HG03045 (cell line): Measurements from ENCODE around the gene DMC1.

Experiments
- ATAC-seq: cut with Tn5 transposase; IDR thresholded peaks from one replicate; pipeline ENCODE4 v1.9.1; 2021; ENCODE audit warnings: mild to moderate bottlenecking, moderate library complexity; ENCODE audit not compliant: unreplicated experiment

DMC1 gene

DNA sequence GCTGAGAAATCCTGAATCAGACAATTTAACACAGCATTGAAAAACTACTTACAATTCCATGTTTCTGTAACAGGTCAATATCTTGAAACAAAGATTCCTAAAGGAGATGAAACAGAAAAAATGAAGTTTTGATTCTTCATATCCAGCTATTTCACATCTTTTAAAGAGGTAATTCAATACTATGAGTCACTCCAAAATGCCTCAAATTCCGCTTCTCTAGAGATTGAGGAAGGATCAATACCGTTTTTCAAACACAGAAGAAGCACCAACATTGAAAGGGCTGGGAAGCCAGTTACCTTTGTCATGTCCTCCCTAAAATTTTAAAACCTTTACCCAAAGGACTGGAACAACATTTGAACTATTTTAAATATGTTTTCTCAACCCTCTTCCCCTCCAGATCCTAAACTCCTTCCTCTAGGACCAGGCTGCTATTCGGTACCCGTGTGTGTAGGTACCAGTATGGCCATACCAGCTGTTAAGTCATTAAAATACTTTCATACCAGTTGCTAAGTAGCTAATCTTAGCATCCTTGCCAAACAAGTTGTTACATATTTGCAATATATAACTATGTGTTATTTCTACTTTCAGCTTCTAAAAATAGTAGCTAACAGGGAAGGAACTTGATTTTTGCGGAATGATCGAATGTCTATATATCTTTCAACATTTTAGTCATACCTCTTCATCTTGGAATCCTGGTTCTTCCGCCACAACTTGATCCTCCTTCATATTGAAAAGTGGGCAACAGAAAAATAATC lies 2.3 kb downstream of the DMC1 start:
- no peak for ATAC-seq

DNA sequence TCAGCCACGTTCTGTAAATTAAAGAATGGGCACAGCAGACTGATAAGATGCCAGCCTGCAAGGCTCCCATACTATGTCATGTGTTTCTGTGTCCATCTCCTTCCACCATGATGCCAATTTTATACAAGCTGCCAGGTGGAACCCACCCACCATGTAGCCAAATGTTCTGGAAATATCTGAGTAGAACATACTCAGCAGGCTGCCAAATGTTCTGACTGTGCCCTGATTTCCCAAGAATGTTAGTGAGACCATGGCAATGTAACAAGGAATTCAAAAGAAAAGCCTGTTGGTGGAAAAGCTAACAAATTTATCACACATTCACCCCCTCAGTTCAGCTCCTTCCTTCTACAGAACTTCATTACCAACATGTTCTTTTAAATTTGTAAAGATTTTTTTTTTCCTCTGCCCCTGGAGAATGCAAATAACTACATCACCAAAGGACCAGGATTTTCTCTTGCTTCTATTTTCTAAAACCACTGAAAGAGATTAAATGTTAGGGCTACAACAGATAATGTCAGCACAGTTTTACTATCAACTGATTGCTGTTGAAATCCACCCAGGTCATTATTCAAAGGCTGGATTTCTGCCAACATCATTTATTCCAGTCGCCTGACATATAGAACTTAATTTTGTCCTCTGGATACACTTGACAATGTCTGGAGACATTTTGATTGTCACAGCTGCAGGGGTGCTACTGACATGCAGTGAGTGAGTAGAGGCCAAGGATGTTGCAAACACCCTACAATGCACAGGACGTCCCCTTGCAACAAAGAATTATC lies 3.1 kb downstream of the DMC1 start:
- no peak for ATAC-seq

DNA sequence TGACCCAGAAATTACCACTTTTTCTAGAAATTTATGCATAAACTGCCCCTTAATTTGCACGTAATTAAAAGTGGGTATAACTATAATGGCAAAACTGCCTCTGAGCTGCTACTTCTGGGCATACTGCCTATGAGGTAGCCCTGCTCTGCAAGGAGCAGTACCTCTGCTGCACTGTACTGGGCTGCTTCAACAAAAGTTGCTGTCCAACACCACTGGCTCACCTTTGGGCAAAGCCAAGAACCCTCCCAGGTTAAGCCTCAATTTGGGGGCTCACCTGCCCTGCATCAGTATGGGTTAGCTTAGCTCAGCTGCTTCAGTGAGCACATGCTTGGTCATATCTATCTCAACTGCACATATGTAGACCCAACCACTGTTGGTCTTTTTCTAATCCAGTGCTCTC lies 4.5 kb downstream of the DMC1 start:
- ATAC-seq, result no peak

DNA sequence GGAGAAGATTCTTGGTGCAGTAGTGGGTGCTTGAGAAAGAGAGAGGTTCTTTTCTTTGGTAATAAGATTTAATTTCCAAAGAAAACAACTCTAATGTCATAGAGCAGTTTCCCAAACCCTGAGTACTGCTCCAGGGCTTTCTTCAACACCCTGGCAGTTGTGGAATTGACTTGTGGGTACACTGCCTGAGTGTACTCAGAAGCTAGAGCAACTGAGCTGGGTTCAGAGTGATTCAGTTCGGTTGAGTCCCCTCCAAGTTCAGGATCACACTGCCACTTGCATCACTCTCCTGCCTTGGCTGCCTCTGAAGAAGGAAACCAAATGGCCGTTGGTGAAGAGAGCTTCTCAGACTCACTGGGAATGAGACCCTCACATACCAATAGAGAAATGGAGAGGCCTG lies 5.3 kb downstream of the DMC1 start:
- ATAC-seq, result no peak

DNA sequence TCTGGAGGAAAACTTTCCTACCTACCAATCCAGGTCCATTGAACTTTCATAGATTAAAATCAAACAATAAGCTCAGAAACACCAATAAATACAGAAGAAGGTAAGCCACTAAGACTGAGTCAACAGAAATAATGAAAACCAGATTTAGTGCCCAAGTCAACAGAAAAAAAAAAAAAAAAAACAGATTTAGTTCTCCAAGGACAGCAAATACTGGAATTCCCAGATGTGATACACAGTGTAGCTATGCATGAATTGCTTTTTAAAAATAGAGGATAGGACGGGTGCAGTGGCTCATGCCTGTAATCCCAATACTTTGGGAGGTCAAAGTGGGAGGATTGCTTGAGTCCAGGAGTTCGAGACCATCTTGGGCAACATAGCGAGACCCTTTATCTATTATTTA lies 15.7 kb downstream of the DMC1 start:
- no peak for ATAC-seq

DNA sequence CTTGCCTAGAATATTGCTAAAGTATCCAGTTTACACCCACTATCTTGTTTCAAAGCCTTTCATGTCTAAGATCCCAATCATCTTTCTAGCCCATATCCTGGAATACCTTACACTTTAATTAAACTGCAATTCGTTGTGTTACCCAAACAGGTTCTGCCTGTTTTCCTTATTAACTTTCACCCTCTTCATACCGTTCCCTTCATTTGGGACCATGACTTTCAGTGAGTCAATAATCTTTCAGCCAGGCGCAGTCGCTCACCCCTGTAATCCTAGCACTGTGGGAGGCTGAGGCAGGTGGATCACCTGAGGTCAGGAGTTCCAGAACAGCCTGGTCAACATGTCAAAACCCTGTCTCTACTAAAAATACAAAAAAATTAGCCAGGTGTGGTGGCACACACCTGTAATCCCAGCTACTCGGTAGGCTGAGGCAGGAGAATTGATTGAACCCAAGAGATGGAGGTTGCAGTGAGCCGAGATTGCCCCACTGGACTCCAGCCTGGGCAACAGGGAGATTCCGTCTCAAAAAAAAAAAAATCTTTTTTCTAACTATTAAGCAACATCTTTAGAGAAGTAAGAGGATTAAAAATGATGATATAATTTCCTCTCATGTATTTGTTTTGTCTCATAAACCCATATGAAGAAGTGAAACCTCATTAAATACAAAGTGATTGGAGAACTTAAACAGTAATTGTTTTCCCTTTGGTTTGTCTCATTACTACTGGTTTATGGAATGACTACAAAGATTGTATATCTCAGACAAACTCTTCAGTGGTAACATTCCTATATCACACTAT lies 20.7 kb downstream of the DMC1 start:
- no peak for ATAC-seq

DNA sequence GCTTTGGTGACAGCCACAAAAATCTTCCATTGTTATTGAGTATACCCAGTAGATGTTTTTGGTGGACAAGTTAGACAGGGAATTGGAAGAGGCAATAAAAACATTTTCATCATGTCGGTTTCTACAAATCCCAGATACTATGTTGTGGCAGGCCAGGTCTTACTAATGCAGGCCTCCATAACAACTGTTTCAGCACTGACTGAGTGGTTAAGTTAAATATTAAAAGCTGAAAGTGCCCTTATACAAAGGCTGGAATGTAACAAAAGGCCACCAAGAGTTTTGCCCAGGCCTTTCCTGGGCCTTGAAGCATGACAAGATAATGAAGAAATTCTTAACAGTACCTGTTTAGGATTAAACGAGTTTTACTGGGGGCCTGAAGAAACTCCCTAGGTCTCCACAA lies 29.3 kb downstream of the DMC1 start:
- ATAC-seq, result no peak

DNA sequence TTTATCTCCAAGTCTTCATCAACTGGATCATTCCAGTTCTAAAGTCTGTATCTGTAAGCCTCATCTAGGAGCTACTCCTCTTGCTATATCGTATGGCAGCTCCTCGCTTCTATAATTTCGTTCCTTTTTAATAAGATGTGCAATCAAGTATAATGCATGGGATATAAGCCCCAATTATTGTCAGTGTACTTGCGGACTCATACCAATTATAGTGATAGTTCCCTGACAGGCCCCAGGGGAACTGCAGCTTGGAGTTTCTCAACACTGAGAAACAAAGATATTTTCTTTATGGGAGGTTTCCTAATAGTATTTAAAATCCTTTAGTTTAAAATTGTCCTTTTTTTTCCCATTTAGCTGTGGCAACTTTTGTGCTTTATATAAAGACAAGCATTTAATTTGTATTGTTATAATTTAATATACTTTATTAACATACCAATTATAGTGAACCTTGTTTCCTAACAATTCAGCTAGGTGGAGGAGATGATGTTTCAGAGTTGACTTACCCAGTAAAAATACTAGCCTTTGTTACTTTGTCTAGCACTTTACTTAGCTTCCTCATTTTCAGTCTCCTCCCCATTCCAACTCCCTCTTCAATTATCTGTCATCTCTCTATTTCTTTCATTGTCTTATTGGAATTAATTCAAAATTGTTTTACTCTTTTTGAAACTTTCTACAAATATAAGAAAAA lies 38.6 kb downstream of the DMC1 start:
- ATAC-seq, result no peak

DNA sequence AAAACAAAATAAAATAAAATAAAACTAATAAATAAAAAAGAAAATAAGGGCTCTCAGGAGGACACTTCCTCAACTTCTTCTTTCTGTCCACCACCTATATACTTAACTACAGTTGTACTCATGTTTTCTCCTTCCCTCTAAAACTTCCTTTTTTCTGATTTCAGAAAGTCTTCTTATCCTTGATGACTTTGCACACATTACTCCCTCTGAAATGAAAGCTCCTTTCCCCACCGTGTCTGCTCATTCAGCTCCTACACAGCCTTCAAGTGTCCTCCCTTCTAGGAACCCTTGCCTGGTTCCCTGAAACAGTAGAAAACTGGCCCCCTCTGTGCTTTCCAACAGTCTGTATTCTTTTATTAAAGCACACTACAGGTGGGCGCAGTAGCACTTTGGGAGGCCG lies 45.6 kb downstream of the DMC1 start:
- ATAC-seq, result no peak

DNA sequence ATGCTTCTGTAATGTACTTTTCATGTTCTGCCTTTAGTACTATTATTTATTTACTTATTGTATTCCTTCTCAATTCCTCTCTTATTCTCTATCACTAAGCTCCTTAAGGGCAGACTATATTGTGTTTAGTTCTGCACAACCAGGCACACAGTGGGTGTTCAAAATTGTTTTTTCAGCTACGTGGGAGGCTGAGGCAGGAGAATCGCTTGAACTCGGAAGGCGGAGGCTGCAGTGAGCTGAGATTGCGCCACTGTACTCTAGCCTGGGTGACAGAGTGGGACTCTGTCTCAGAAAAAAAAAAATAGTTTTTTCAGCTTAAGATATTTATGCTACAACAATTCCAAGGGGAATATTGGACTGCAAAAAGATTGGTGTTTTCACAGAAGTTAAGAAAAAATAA lies 46.5 kb downstream of the DMC1 start:
- ATAC-seq, result no peak

DNA sequence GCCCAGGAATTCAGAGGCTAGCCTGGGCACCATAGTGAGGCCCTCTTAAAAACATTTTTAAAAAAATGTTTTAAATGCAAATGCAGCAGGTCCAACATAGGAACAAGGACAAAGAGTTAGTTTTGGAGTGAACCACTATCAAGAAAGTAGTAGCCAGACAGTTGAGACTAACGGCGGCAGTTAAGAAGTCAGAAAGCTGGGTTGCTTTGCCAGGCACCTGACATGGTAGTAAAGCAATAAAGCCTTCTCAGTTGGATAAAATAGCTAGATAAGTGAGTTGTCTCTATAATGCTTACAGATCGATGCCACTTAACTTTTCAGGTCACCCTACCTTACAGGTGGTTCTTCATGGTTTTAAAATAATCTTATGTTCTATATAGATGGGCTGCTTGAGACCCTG lies 47.0 kb downstream of the DMC1 start:
- no peak for ATAC-seq

DNA sequence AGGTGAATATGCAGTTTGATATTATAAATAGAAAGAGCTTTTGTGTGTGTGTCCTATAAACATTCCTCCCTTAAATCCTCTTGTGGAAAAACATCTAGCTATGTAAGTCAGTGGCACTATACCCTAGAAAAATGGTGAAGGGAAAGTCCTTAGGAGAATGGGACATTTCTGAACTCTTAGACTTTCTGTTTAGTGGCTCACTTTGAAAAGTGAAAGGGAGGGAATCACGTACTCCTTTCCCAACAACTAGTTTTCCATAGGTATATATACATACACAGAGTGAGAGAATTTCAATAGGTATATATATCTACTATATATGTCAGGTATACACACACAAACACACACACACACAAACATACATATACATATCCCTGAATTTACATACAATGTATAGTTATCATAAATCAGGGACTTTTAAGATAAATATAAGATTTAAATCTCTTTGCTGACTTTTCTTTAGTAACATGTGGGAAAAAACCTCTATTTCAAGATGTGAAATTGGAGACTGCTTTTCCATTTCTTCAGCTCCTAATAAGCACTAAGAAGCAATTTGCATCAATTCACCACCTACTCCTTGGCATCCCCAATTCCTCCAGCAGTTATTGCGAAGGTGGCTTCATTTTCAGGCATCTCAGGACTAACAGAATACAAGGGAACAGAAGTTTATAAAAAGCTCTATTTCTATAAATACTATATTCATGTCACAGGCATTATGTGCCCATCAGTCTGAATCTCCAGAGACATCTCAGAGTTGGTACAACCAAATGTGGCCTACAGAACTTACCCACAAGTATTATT lies 50.3 kb downstream of the DMC1 start:
- no peak for ATAC-seq

DNA sequence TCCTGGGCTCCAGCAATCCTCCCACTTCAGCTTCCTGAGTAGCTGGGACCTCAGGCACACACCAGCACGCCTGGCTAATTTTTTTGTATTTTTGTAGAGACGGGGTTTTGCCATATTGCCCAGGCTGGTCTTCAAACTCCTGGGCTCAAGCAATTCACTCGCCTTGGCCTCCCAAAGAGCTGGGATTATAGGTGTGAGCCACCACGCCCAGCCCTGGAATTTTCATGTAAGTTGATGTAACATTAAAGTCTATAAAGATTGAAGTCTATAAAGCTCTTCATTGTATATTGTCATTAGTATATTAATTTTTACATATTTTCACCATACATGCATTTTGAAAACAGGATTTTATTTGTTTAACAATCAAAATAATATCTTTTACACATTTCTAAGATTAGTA lies 51.4 kb downstream of the DMC1 start:
- ATAC-seq, result no peak

DNA sequence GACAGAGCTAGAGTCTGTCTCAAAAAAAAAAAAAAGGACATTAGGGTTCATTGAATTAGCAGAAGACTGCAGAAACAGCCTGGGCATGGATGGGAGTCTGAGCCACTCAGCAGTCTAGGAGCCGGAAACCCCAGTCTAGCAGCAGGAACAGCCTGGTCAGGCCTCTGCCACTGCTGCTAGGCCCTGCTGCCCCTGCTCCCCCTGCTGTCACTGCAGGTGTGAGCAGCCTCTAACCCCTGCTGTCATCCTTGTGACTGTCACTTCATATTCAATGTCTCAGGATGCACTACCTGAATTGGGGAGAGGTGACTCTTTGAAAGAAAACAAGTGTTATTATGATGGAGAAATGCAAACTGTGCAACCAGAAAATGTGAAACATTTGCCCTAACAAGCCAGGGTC lies 56.9 kb downstream of the DMC1 start:
- ATAC-seq, result no peak

DNA sequence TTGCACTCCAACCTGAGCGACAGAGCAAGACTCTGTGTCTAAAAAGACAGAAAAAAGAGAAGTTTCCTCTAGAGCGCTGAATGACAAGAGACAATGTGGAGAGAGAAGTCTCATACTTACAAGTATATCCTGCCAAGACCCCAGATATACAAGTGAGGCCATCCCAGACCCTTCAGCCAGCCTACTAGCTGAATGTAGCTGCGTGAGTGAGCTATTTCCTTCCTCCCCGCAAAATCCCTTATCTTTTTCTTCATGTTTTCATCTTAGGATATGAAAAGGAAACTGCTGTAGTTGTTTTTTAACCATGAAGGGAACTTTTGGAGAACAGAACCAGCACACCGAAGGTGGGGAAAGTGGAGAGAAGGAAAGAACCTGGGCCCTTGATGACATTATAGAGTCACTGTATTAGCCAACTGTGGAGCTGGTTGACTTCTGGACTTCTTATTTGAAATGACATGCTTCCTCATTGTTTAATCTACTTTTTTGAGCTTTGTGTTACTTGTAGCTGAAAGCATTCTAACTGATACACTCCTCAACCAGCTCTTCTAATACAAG lies 59.5 kb downstream of the DMC1 start:
- no peak for ATAC-seq

DNA sequence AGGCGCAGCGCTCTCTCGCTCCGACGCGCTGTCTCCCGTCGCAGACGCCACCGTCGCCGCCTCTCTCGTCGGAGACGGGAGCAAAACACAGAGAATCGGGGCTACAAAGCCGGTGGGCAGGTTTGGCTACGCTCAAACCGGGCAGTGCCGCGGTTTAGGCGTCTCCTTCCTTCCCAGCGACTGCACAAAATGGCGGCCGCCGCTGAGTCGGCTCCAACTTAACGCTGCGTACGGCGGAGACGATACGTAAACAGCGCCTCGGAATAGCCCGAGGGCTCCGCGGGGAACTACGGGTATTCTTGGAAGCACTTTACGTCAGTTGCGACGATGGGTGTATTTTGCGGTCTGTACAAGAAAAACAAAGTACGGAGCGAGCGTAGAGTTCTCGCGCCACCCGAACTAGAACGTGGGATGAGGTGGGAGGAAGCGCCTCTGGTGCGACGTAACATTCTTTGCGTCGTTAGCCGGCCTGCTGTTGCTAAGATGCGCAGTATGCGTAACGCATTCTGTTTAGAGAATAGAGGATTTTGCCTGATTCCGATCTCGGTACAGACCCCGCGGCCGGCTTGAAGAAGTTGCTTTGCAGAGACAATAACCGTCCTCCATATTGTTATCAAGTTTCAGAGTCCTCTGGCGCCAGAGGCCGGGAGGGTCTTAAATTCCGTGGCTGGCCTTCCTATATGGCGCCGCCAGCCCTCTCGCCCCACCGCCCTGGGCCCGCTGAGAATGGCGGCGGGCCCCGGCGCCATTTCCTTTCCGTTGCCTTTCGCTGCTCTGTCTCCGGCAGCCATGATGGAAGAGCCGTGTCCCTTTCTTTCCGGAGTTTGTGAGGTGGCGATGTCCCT lies 63.6 kb downstream of the DMC1 start, which contains the start of gene DDX17:
DDX17 (minus strand) TSS at position 194 of the 845 bp plus-strand sequence.
- peak; percentile 73 for ATAC-seq

DNA sequence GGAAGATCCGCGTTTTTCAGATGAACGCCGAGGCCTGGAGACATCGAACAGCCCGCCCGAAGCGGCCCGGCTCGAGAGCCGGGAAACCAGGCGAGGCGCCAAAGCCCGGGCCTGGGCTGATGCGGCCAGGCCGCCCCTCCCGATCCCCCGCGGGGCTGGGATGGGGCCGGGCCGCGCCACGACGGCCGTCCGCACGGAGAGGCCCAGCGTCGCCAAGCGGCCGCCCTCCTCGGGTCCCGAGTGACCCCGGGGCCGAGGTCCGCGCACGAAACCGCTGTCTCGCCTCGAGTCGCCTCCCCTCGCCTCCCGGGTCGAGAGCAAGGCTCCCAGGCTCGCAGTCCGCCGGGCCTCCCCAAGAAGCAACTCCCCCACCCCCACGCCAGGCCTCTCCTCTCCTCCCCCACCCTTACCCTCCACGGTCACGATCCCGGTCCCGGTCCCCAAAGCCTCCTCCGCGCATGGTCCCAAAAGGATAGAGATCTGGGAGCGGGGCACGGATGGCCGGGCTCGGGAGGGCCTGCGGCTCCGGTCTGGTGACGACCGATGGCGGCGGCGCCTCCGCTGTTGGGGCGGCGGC lies 64.4 kb downstream of the DMC1 start:
- peak; percentile 29 for ATAC-seq

DNA sequence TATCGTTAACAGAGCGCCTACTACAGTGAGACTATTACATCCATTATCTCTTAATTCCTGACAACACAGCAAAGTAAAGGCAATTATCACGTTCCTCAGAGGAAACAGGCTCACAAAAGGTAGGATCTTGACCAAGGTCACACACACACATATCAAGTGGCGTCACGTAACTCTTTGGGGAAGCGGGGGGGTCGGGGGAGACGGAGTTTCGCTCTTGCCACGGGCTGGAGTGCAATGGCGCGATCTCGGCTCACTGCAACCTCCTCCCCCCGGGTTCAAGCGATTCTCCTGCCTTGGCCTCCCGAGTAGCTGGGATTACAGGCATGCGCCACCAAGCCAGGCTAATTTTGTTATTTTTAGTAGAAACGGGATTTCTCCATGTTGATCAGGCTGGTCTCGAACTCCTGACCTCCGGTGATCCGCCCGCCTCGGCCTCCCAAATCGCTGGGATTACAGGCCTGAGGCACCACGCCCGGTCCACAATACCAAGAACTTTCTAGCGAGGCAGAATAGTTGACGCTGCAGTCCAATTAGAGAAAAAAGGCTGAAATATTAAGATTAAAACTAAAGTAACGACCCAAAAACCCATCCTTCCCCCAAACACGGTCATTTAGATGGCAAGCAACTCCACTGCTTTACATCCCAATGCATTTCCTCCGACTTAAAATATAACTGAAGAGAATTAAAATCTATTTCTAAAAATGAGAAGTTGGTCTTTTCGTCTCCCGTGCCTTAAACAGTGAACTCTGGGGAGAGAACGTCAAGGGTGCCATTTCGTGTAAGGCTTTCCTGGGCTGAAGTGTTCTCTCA lies 65.0 kb downstream of the DMC1 start:
- no peak for ATAC-seq
